Neuronal stem cell (in vitro differentiated cells): ENCODE measurements around the gene CT47A7. TPM values are rescaled to one million over a fixed set of nuclear protein-coding genes. Genes with fewer than 3 reads are reported as not detected.

Experiments
- small RNA-seq: library from polyadenylated mRNA; stranded (forward); fragments of <200 nt; extraction: miRNeasy Mini kit (QIAGEN cat#:217004); gene quantifications from one replicate; pipeline ENCODE3, GENCODE V24; 2013; ENCODE audit not compliant: insufficient read depth

CT47A7 gene

Small RNA genes lying within 50 kb of the gene (small RNA-seq; reads per million reads assigned to genes)
- not detected for gene AL670379.1
- not detected for gene AL670379.10
- gene AL670379.11 = not detected
- not detected for gene AL670379.12
- not detected for gene AL670379.2
- gene AL670379.3 = not detected
- gene AL670379.4 = not detected
- gene AL670379.5 = not detected
- gene AL670379.6 = not detected
- gene AL670379.7 = not detected
- gene AL670379.8 = not detected
- gene AL670379.9 = not detected
